SK-N-SH (cell line): Measurements from ENCODE around the gene CD163L1.

ENCODE experiments used
- TAF1 ChIP-seq: IDR thresholded peaks from 2 replicates; pipeline ENCODE4 v1.6.1; 2012; ENCODE audit warnings: low read depth, mild to moderate bottlenecking, low read length, moderate library complexity, borderline replicate concordance
- YY1 ChIP-seq: IDR thresholded peaks from 2 replicates; pipeline ENCODE4 v1.4.0; 2012; ENCODE audit warnings: low read depth, mild to moderate bottlenecking
- TF ChIP-seq, protein P1 (sequence below): fragments of 200-600 bp; sonication (generic); IDR thresholded peaks from 2 replicates; pipeline ENCODE4 v1.6.1; 2017; ENCODE audit warnings: antibody characterized with exemption, mild to moderate bottlenecking, moderate library complexity

DNA sequence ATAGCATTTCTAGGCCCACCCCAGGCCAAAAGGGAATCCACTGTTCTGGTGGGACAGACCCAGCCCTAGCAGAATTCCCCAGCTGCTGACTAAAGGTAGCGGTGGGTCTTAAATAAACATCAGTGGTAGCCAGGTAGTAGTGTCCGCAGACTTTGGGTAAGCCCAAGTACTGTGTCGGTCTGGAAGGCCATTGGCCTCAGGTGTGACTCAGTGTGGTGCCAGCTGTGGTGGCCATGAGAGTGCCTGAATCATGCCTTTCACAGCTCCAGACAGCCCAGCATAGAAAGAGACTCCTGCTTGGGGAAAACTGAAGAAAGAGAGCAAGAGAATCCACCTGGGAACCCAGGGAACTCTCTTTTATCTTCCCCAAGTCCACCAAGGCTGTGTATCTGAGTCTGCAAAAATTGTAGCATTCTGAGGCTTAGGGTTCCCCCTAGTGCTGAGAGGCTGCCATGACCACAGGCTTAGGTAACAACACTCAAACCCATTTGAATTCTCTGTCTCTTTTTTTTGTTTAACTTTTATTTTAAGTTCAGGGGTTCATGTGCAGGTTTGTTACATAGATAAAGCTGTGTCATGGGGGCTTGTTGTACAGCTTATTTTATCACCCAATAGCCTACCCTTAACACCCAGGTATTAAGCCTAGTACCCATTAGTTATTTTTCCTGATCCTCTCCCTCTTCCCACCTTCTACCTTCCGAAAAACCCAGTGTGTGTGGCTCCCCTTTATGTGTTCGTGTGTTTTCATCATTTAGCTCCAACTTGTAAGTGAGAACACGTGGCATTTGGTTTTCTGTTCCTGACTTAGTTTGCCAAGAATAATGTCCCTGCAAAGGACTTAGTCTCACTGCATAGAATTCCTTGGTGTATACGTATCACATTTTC lies 16.7 kb upstream of the CD163L1 start:
- TF ChIP-seq, protein P1, sequence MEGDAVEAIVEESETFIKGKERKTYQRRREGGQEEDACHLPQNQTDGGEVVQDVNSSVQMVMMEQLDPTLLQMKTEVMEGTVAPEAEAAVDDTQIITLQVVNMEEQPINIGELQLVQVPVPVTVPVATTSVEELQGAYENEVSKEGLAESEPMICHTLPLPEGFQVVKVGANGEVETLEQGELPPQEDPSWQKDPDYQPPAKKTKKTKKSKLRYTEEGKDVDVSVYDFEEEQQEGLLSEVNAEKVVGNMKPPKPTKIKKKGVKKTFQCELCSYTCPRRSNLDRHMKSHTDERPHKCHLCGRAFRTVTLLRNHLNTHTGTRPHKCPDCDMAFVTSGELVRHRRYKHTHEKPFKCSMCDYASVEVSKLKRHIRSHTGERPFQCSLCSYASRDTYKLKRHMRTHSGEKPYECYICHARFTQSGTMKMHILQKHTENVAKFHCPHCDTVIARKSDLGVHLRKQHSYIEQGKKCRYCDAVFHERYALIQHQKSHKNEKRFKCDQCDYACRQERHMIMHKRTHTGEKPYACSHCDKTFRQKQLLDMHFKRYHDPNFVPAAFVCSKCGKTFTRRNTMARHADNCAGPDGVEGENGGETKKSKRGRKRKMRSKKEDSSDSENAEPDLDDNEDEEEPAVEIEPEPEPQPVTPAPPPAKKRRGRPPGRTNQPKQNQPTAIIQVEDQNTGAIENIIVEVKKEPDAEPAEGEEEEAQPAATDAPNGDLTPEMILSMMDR = peak; percentile 87
- TF ChIP-seq YY1 (no peak), TAF1 (no peak)
